22Rv1 (cell line): ENCODE measurements around the gene GPR37.

Experiments
- ZFX ChIP-seq: fragments of 450-650 bp; IDR thresholded peaks from 2 replicates; pipeline ENCODE4 v1.6.1; 2017; ENCODE audit warnings: antibody characterized with exemption, borderline replicate concordance
- TF ChIP-seq, protein P1 (sequence below): fragments of 450-650 bp; IDR thresholded peaks from 2 replicates; pipeline ENCODE4 v1.5.1; 2017; ENCODE audit warnings: mild to moderate bottlenecking

DNA sequence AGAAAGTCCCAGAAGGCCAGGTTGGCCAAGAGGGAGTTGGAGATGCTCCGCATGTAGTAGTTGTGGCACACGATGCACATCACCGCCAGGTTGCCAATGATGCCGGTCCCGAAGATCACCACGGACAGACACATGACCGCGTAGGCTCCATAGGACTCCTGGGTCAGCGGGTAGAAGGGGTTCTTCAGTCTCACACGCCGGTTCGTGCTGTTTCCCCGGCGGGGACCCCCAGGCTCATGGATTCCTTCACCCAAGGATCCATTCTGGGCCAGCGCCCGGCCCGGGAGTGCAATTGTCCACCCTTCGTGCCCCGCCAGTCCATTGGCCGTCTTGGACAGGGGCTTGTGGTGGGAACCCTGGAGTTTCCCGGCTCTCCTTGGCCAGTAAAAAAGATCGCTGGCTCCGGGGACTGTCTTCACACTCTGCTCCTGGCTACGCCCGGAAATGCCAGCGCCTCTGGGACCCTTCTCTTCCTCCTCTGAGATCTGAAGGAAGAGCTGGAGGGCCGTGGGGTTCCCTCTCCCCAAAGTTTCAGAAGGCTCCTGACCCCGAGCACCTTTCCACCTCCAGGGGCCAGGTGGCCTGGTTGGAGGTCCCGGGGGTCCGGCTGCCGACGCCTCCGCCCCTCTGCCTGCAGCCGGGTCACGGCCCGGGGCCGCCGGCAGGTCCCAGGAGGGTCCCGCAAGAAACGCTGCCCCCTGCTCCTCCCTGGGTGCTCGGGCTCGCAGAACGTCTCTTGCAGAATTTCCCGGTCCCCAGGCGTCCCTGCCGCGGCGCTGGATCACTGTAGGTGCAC lies 1.3 kb downstream of the GPR37 start:
- TF ChIP-seq, protein P1, sequence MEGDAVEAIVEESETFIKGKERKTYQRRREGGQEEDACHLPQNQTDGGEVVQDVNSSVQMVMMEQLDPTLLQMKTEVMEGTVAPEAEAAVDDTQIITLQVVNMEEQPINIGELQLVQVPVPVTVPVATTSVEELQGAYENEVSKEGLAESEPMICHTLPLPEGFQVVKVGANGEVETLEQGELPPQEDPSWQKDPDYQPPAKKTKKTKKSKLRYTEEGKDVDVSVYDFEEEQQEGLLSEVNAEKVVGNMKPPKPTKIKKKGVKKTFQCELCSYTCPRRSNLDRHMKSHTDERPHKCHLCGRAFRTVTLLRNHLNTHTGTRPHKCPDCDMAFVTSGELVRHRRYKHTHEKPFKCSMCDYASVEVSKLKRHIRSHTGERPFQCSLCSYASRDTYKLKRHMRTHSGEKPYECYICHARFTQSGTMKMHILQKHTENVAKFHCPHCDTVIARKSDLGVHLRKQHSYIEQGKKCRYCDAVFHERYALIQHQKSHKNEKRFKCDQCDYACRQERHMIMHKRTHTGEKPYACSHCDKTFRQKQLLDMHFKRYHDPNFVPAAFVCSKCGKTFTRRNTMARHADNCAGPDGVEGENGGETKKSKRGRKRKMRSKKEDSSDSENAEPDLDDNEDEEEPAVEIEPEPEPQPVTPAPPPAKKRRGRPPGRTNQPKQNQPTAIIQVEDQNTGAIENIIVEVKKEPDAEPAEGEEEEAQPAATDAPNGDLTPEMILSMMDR: no peak
- no peak for TF ChIP-seq ZFX
